Vagina (tissue), 2 donors: ENCODE results near the gene DGKH.
"Not testable (repeated sequence)": the region's sequence is repeated elsewhere in the genome, so short reads cannot be mapped to it uniquely, and the experiment has no call there.

Source experiments
- CTCF ChIP-seq, 3 experiments: fragments of 450-650 bp in 2 of 3; fragments of 200-600 bp in 1 of 3; sonication (generic) in 1 of 3; IDR thresholded peaks; one replicate each; pipeline ENCODE4 v1.5.1; 2017 to 2019; ENCODE audit warnings: antibody characterized with exemption in 3 of 3, mild to moderate bottlenecking in 2 of 3, moderate library complexity in 2 of 3
- POLR2A ChIP-seq, 2 donors: fragments of 450-650 bp; IDR thresholded peaks; one replicate each; pipeline ENCODE4 v1.6.1; 2017; ENCODE audit warnings: antibody characterized with exemption in 2 of 2, mild to moderate bottlenecking in 2 of 2, moderate library complexity in 2 of 2
- POLR2AphosphoS5 ChIP-seq, 2 donors: sonication (generic); formaldehyde crosslinking; IDR thresholded peaks; one replicate each; pipeline ENCODE4 v1.9.0; 2017; ENCODE audit warnings: antibody characterized with exemption in 2 of 2, mild to moderate bottlenecking in 2 of 2, low read depth in 1 of 2; ENCODE audit not compliant: insufficient read depth in 1 of 2

- TF ChIP-seq CTCF (IDR thresholded peaks at IDR 0.05); POLR2AphosphoS5 (IDR thresholded peaks at IDR 0.05; ENCODE audit: insufficient read depth in 1 of 2, low read depth in 1 of 2); POLR2A (IDR thresholded peaks at IDR 0.05): not testable (repeated sequence)
These were observed 22.7 kb downstream of the DGKH start for GRCh38 chr13:42071179-42071578.
